ENCODE results near the gene COL2A1. TPM values are rescaled to one million over a fixed set of nuclear protein-coding genes. Genes with fewer than 3 reads are reported as not detected.
A peak's percentile ranks its signal among the peaks of the same experiment; 100 is the strongest.

COL2A1 gene
- total and polyA plus RNA-seq, 2 donors (not counting 3 experiments of a cell fraction or from before 2014, with no cell fraction given) = not detected

DNA sequence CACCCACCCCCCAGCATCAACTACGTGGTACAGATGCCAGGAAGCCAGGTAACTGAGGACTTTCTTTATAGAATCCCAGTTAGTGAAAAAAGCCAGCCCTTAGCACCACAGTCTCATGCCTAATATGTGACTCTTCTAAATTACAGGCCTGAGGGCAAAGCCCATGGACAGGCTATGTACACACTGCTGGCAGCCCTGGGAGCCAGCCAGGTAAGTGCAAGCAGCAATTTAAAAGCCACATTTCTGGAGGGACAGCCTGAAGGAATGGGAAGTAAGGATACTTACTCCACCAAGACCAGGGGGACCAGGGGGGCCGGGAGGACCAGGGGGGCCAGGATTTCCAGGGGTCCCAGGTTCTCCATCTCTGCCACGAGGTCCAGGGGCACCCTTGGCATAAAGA lies 7.0 kb downstream of the COL2A1 start:
- no peak overlapping the region for H2AFZ ChIP-seq (ENCODE audit: low read depth, low read length)
- H4K20me1 ChIP-seq (replicated peaks; ENCODE audit: control insufficient read depth, extremely low read depth, insufficient read depth, low read length) = no peaks in the 10 kb centered on the region
- no peaks in the 10 kb centered on the region for H3K9me3 ChIP-seq (replicated peaks; ENCODE audit: control insufficient read depth, insufficient read depth, low read length)
- no peak overlapping the region for H3K27ac ChIP-seq (ENCODE audit: insufficient read depth, low read depth, low read length)
- peaks cover 46 to 66% of the 10 kb centered on the region in 2 experiments for H3K27me3 ChIP-seq (ENCODE audit: control insufficient read depth in 2 of 2, insufficient read depth in 2 of 2, low read length in 2 of 2)
- H3K79me2 ChIP-seq (ENCODE audit: control insufficient read depth, insufficient read depth, low read length) = no peaks in the 10 kb centered on the region
- ChIA-PET CTCF (interaction anchor here (1.5 kb wide), 1 partner anchor 48 kb away, joined by 5 read pairs; no protein-coding TSS in a partner anchor), POLR2A (no interaction called here)
- BruUV-seq (replicated peaks) = no TSS peak
- H3K4me1 ChIP-seq (ENCODE audit: control insufficient read depth, extremely low read depth, insufficient read depth, low read length) = peaks cover 16% of the 10 kb centered on the region
- DNase-seq (ENCODE audit: low read depth, low spot score) (no peak), FAIRE-seq (no peak)
- dilution Hi-C loops (cut with MboI; ENCODE audit: extremely low pct_ligation_motif_present, low sequenced_read_pairs) (no loop called here), intact Hi-C loops (cut with micrococcal nuclease) (no loop called here)
- no peak for TF ChIP-seq EZH2 (IDR thresholded peaks at IDR 0.05; ENCODE audit: borderline replicate concordance, low read depth, low read length, severe bottlenecking)
- no peak for TF ChIP-seq GATA2 (IDR thresholded peaks at IDR 0.05; ENCODE audit: insufficient read depth, insufficient read length, low read depth, low read length)
- no peak for TF ChIP-seq POLR2AphosphoS5 (IDR thresholded peaks at IDR 0.05; ENCODE audit: insufficient read depth, low read depth, low read length)
- H3K4me3 ChIP-seq (replicated peaks in 1 of 3; ENCODE audit: insufficient read depth in 1 of 3, low read depth in 1 of 3, low read length in 3 of 3) = no peak overlapping the region
- no peaks in the 10 kb centered on the region for H3K36me3 ChIP-seq (ENCODE audit: control insufficient read depth in 2 of 2, extremely low read depth in 1 of 2, insufficient read depth in 2 of 2, low read length in 2 of 2)
- H3K9me1 ChIP-seq (replicated peaks; ENCODE audit: control insufficient read depth, extremely low read depth, insufficient read depth, low read length) = no peaks in the 10 kb centered on the region
- H3K4me2 ChIP-seq (ENCODE audit: insufficient read depth, low read length) = no peak overlapping the region
- H3K9ac ChIP-seq (replicated peaks; ENCODE audit: extremely low read depth, insufficient read depth, low read length) = no peak overlapping the region

DNA sequence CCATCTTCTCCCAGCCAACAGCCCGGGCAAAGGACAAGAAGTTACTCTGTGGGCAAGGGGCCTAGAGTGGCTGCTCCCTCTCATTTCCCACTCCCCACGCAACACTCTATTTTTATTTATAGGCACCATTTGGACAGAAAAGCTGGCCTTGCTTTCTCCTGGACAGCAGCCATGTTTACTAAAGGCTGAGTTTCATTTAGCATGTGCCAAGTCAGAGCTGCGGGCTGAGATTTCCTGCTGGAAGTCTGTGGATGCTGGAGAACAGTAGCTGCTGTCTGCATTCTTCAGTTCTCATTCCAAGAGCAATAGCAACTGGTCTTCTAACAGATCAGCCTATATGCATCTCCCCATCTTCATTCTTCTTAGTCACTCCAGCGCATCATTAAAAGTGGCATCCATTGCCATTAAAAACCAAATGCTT lies 8.3 kb downstream of the COL2A1 start:
- H3K9ac ChIP-seq (replicated peaks; ENCODE audit: extremely low read depth, insufficient read depth, low read length) = no peak overlapping the region
- no peaks in the 10 kb centered on the region for H3K79me2 ChIP-seq (ENCODE audit: control insufficient read depth, insufficient read depth, low read length)
- peak; percentile 25 for DNase-seq (ENCODE audit: low read depth, low spot score)
- H4K20me1 ChIP-seq (replicated peaks; ENCODE audit: control insufficient read depth, extremely low read depth, insufficient read depth, low read length) = no peaks in the 10 kb centered on the region
- no peaks in the 10 kb centered on the region for H3K36me3 ChIP-seq (ENCODE audit: control insufficient read depth in 2 of 2, extremely low read depth in 1 of 2, insufficient read depth in 2 of 2, low read length in 2 of 2)
- no peak overlapping the region for H3K4me3 ChIP-seq (replicated peaks in 1 of 3; ENCODE audit: insufficient read depth in 1 of 3, low read depth in 1 of 3, low read length in 3 of 3)
- peaks cover 41 to 58% of the 10 kb centered on the region in 2 experiments for H3K27me3 ChIP-seq (ENCODE audit: control insufficient read depth in 2 of 2, insufficient read depth in 2 of 2, low read length in 2 of 2)
- H3K4me1 ChIP-seq (ENCODE audit: control insufficient read depth, extremely low read depth, insufficient read depth, low read length) = peaks cover 3% of the 10 kb centered on the region
- H3K4me2 ChIP-seq (ENCODE audit: insufficient read depth, low read length) = no peak overlapping the region
- CTCF ChIA-PET = interaction anchor here (1.5 kb wide), 1 partner anchor 46 kb away, joined by 5 read pairs; no protein-coding TSS in a partner anchor
- TF ChIP-seq GATA2 (IDR thresholded peaks at IDR 0.05; ENCODE audit: insufficient read depth, insufficient read length, low read depth, low read length) (no peak), JUN (IDR thresholded peaks at IDR 0.05; ENCODE audit: borderline replicate concordance, insufficient read depth, insufficient read length, low read depth) (no peak), EZH2 (IDR thresholded peaks at IDR 0.05; ENCODE audit: borderline replicate concordance, low read depth, low read length, severe bottlenecking) (no peak), FOS (IDR thresholded peaks at IDR 0.05; ENCODE audit: borderline replicate concordance, insufficient read depth, low read length) (no peak), POLR2A (IDR thresholded peaks at IDR 0.05; ENCODE audit: low read depth, low read length) (no peak), POLR2AphosphoS5 (IDR thresholded peaks at IDR 0.05; ENCODE audit: insufficient read depth, low read depth, low read length) (no peak), MYC (IDR thresholded peaks at IDR 0.05; ENCODE audit: low read depth, low read length) (no peak)
- TF ChIP-seq, protein P1, sequence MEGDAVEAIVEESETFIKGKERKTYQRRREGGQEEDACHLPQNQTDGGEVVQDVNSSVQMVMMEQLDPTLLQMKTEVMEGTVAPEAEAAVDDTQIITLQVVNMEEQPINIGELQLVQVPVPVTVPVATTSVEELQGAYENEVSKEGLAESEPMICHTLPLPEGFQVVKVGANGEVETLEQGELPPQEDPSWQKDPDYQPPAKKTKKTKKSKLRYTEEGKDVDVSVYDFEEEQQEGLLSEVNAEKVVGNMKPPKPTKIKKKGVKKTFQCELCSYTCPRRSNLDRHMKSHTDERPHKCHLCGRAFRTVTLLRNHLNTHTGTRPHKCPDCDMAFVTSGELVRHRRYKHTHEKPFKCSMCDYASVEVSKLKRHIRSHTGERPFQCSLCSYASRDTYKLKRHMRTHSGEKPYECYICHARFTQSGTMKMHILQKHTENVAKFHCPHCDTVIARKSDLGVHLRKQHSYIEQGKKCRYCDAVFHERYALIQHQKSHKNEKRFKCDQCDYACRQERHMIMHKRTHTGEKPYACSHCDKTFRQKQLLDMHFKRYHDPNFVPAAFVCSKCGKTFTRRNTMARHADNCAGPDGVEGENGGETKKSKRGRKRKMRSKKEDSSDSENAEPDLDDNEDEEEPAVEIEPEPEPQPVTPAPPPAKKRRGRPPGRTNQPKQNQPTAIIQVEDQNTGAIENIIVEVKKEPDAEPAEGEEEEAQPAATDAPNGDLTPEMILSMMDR (IDR thresholded peaks at IDR 0.05; ENCODE audit: extremely low read depth in 1 of 2, insufficient read depth in 1 of 2, low read depth in 1 of 2, low read length in 2 of 2) = no peak
- no TSS peak for BruUV-seq (replicated peaks)
- H3K9me3 ChIP-seq (replicated peaks; ENCODE audit: control insufficient read depth, insufficient read depth, low read length) = no peaks in the 10 kb centered on the region
- no peak for FAIRE-seq
- intact Hi-C loops (cut with micrococcal nuclease) (no loop called here), dilution Hi-C loops (cut with MboI; ENCODE audit: extremely low pct_ligation_motif_present, low sequenced_read_pairs) (no loop called here)
- H3K27ac ChIP-seq (ENCODE audit: insufficient read depth, low read depth, low read length) = no peak overlapping the region
- H2AFZ ChIP-seq (ENCODE audit: low read depth, low read length) = no peak overlapping the region
- no peaks in the 10 kb centered on the region for H3K9me1 ChIP-seq (replicated peaks; ENCODE audit: control insufficient read depth, extremely low read depth, insufficient read depth, low read length)
- POLR2A ChIA-PET = no interaction called here

Measured in endothelial cell of umbilical vein (primary cell).